Right ventricle myocardium inferior (tissue), 1 donor: ENCODE measurements around the gene OR2A1. TPM values are rescaled to one million over a fixed set of nuclear protein-coding genes. Genes with fewer than 3 reads are reported as not detected.
"Not testable (repeated sequence)": the region's sequence is repeated elsewhere in the genome, so short reads cannot be mapped to it uniquely, and the experiment has no call there.

Experiments
- ATAC-seq: fragments of 200-7000 bp; cut with Tn5 transposase; one replicate; pipeline ENCODE4 v1.9.1; 2020; ENCODE audit warnings: mild to moderate bottlenecking, moderate library complexity
- DNase-seq: peaks from one replicate; pipeline ENCODE4 v3.0.0; 2021; ENCODE audit errors: missing footprints
- intact Hi-C: fragments of 100-400 bp; cut with DNase I; formaldehyde crosslinking; loops from one replicate; pipeline ENCODE4 v1.11.0; 2022
- long read RNA-seq: library from polyadenylated mRNA; unstranded; transcript quantifications from one replicate; pipeline ENCODE4 v2.0.0, GENCODE V29; 2021
- total RNA-seq: library from RNA; stranded (reverse); fragmentation: NEBNext Ultra II Directional; extraction: Animal tissue kit (Norgen Biotek cat#: 25700); gene quantifications from one replicate; pipeline ENCODE4 v1.2.1, GENCODE V29; 2021
- donor health status: DM: no; HTN: yes; CAD: no; lungs with severe emphysema.

The OR2A1 gene, protein sequence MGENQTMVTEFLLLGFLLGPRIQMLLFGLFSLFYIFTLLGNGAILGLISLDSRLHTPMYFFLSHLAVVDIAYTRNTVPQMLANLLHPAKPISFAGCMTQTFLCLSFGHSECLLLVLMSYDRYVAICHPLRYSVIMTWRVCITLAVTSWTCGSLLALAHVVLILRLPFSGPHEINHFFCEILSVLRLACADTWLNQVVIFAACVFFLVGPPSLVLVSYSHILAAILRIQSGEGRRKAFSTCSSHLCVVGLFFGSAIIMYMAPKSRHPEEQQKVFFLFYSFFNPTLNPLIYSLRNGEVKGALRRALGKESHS
- not detected for total RNA-seq
- long read RNA-seq = 0 reads

DNA sequence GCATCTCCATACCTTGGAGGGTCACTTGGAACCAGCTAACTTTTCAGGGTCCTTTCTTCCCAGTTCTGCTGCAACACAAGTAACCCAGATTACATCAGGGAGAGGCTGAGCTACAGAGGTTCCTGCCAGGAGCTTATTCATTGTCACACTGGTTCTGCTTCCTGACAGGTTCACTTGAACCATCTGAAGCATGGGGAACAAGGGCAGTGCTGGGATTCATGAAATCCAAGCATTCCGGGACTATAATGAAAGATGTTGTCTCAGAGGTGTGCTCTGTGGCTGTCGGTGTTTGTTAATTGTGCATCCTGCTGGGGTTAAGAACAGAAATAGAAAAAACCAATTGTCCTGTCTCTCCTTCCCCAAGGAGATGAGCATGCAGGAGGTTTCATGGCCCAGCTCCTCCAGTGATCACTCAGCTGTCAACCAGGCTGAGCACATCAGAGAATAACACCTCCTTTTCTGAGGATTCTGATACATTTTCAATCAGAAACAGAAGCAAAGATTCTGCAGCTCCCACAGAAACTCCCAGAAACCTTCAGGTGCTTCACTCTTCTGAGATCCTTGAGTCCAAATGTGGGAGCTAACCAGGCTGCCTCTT, at the start of gene OR2A1:
Gene OR2A1, plus strand, starts transcription at position 548 of the 598 bp plus-strand sequence. CDS start 5,706 bp downstream, outside the sequence.
- ATAC-seq, intact Hi-C loops, DNase-seq: not testable (repeated sequence)

DNA sequence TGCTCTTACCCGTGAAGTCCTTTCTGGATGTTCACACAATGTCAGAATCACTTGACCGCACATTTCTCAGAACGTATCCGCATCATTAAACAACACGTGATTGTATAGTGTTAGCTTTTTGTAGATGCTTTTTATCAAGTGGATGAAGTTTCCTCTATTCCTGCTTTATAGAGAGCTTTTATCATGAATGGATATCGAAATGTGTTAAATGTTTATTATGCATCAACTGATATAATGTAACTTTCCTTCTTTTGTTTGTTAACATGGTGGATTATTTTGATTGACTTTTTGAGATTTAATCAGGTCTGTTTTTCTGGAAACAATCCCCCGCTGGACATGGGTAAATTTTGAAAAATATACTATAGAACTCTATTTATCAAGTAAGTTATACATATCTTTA, 47.5 kb upstream of the OR2A1 start, which contains the start of gene OR2A7:
Gene OR2A7, minus strand, starts transcription at position 101 of the 400 bp plus-strand sequence. CDS start 5,164 bp downstream, outside the sequence.
- ATAC-seq, intact Hi-C loops, DNase-seq: not testable (repeated sequence)

DNA sequence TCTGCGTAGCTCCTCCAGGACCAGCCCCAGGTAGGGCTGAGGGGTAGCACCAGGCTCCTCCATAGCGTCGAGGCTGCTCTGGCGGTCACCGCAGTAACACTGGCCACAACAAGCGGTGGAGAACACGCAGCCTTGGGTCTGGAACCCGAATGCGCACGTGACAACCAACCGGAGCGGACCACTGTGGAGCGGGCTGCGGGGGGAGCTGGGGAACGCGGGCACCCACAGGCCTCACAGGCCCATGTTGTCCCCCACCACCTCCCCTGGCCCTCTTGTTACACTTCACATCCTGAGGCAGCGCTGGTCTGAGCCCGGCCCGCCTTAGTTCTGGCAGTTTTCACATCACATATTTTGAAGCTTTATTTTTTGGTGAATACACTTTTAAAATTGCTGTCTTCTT, 43.0 kb upstream of the OR2A1 start, which contains the start of gene CTAGE8:
Gene CTAGE8, minus strand, starts transcription at position 101 of the 400 bp plus-strand sequence. Its CDS starts 38 bp downstream, at position 63.
- DNase-seq, ATAC-seq, intact Hi-C loops: not testable (repeated sequence)

DNA sequence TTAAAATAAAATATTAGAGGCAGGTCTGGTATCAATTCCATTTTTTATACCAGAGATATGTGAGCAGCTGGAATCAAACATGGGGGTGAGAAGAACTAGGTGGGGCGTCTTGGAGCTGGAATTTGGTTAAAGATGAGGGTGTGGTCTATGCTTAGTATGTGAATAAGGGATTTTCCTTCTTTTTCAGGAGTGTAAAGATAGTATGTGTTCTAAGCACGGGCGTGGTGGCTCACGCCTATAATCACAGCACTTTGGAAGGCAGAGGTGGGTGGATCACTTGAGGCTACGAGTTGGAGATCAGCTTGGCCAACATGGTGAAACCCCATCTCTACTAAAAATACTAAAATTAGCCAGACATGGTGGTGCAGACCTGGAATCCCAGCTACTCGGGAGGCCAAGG, 36.9 kb upstream of the OR2A1 start:
- intact Hi-C loops, DNase-seq, ATAC-seq: not testable (repeated sequence)

DNA sequence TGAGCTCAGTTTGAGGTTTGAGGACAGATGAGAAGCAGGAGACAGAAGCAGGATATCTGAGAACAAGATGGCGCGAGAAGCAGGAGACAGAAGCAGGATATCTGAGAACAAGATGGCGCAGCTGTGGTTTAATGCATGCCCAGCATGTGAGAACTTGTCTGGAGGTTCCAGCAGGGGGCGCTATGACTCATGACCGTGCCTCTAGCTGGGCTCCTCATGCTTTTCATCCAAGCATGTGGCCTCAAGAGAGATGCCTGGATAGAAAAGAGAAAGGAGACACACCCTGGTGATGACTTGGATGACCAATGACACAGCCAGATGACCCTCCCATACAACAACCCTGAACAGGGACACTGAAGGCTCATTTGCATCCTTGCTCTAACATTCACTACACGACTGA, 32.2 kb upstream of the OR2A1 start:
- ATAC-seq, intact Hi-C loops, DNase-seq: not testable (repeated sequence)

DNA sequence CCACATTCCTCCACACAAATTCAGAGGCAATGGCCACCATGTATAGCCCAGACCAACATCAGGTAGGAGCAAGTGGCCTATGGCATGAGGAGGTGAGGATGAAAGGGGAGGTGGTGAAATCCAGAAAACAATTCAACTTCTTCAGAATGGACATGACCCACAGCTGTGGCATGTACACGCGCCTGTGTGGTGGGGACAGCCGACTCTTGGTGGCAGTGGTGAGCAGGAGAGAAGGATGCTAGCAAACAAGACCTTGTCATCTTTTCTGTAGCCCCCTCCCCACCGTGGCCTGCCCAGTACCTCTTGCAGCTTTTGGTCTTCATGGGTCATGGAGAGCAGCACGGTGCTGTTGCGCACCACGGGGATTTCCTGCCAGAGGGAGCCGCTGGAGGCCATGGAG, 30.2 kb upstream of the OR2A1 start:
- ATAC-seq, DNase-seq, intact Hi-C loops: not testable (repeated sequence)

DNA sequence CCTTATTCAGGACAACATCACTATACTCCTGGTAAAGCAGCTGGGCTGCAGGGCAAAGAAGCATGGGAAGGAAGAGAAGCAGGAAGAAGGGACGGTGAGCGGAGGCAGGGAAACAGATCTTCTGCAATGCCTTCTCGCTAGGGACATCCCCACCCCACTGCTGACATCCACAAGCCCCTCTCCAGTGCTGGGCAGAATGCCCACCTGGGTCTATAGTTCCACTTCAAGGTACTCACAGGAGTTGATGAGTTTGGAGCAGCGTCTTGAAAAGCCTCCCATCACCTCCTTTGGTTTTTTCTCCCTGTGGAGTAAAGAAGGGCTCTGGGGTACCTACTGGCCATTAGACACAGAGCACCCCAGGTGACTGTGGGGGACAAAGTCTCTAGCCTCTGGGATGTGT, 29.7 kb upstream of the OR2A1 start:
- DNase-seq, intact Hi-C loops, ATAC-seq: not testable (repeated sequence)

DNA sequence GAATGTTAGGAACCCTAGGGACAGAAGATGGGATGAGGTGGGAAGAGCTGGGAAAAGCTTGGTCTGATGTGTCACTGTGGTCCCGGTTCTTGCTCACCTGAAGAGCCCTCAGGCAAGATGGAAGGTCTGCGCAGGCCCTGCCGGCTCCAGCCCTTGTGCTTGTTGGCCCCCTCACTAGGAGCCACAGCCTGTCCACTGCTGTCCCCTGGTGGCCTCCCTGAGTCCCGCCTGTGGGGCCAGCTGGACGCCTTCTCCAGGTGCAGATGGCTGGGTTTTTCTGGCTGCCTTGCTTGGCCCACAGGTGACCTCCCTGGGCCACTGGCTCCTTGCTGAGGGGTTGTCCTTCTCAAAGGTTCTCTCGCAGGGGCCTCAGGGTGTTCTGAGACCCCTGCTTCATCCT, 28.5 kb upstream of the OR2A1 start:
- ATAC-seq, DNase-seq, intact Hi-C loops: not testable (repeated sequence)

DNA sequence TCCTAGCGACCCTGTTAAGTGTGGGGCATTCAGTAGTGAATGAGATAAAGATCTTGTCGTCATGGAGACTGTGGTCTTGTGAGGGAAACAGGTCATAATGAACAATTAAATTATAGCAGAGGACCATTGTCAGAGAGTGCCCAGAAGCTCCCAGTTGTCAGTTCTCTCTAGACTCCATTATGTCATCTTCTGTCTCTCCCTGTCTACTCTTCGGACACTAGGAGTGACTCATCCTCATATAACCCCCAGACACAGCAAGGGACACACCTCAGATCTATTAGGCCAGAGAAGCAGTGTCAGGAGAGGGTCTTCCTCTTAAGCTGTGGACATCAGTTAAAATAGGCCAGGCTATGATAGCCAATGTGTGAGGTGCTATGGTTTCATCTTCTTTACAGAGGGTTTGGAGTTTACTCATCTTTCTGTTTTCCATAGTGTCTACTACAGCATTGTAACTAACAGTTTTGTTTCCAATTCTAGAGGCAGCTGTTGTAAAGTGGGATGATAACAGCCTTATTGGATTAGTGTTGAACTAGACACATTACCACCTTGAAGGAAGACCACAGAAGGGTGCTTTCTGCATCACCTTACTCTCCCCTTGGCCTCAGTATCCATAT, 24.9 kb upstream of the OR2A1 start:
- ATAC-seq, DNase-seq, intact Hi-C loops: not testable (repeated sequence)

DNA sequence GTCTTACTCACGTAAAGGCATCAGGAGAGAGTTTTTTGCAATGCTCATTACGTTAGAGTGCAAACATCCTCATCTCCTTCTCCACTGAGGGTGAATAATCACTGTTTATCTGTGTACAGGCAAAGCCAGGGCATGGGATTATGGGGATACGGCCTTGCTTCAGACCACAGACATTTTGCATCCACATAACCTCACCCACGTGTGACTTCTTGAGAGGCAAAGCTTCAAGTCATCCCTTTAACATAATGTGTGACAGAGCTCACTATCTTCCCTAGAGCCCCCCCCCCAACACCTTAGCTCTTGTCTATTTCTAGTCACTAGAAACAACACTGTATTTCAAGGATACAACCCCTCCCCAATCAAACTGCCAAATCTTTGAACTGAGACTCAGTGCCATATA, 20.6 kb upstream of the OR2A1 start:
- ATAC-seq, intact Hi-C loops, DNase-seq: not testable (repeated sequence)

DNA sequence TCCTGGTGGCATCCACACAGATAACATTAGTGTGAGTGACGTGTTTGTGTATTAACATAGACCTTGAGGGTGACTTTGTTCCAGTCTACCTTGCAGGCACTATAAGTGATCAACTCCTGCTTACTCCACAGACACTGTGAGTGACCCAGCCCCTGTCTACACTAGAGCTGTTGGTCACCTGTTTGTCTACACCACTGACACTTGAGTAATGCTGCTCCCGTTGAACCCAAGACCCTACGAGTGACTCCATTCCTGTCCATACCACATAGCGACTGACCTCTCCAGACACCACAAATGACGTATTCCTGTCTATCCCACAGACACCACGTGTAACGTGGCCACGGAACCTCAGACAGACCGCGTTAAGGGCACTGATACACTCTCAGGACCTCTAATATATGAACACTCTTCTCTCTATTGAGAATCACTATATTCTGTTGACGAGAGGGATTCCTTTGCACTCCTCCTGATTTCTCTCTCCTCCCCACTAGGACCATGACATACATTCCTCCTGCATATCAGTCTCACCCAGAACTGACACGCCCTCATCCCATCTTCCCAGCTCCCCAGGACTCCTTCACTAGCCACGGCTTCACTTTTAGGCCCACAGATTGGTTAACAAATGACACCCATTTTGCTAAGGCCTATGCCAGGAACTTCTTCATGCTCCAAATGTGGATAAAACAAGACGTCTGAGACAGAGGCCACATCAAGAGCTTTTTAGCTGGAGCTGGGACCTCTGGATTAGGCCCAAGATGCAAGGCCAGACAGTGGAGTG, 19.6 kb upstream of the OR2A1 start:
- intact Hi-C loops, DNase-seq, ATAC-seq: not testable (repeated sequence)

DNA sequence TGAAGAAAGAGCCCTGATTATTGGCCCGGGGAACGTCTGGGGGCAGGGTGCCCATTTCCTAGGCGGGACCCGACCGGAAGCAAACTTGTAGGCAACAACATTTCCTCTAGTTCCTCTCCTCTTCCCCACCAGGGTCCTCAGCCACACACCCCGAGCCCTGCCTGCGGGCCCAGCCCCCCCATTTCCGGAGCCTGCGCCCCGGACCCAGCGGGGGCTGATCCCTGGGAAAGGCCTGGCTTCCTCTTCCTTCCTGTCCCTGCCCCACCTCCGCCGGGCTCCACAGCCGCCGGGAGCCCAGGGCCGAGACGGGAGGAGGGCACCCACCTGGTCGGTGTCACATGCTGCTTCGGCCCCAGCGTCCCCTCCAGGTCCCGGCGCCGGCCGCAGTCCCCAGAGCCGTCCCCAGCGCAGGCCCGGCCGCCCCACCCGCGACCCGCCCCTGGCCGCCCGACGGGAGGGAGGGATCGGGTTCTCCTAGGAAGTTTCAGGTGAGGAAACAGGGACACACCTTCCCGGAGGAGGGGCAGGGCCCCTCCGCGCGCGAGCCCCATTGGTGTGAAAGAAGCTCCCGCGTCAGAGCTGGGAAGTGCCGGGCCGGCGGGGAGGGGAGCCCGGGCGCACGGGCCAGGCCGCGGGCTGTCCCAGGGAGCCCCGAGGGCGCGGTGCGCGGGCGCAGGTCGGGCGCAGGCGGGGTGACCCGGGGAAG, 18.3 kb upstream of the OR2A1 start:
- intact Hi-C loops, DNase-seq: not testable (repeated sequence)
- peak; percentile 92 for ATAC-seq

DNA sequence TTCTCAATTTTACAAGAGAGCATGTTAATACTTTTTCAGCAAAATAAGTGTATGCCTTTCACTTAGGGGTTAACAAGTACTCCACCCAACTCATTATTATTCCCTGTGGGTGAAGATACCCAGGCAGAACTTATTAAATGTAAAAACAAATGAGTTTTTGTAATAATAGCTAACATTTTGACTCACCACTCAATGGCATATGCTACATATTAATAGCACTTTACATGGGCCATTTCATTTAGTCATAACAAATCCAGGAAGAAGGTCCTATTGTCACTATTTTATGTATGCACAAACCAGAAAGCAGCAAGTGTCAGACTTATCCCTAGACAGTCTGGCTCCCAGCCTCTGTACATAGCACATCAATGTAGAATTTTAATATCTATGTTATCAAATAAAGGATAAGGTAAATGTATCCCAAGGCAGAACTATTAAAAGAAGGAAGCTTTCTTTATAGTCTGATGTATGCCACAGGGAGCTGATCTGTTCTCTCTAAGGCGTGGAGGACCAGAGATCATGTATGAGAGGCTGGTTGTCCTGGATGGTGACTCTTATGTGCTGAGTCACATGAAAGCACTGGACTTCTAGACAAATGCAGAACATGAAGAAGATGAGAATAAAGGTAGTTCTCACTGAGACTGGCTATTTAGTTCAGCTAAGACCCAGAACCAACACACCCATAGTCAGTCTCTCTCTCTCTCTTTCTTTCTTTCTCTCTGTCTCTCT, 9.5 kb upstream of the OR2A1 start:
- ATAC-seq, intact Hi-C loops, DNase-seq: not testable (repeated sequence)

DNA sequence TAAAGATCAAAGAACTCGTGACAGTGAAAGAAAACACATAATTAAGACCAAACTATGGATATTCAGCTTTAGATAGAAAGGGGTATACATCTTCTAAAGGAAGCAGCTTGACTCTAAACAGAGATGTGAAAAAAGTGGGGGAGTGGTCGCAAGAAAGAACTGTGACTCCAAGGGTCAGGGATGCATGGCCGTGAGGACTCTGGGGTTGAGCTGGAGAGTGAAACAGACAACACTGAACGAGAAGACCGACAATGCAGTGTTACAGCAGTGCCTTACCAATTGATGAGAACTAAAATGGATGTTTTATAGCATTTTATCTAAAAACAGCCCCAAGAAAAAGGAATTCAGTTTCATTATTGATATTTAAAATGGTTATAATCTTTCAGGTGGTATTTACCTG, 8.6 kb upstream of the OR2A1 start:
- intact Hi-C loops, DNase-seq: not testable (repeated sequence)

DNA sequence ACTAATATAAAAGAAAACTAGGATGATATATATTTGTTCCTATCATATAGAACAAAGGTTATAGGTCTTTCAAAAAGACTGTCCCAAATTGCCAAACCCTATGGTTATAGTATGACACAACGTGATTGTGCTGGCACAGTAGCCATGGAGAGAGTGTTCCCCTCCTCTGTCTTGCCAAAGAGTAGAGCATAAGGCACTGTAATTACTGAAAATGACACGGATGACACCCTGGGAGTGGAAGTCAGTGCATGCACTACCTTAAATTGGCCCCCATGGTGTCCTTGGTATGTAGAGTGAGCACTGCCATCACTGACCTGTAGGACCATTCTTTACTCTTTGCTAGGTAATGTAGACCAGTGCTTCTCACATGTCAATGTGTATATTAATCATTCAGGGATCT, 7.1 kb upstream of the OR2A1 start:
- ATAC-seq, DNase-seq: not testable (repeated sequence)

More for the DNA sequence above, 8.6 kb upstream of the OR2A1 start:
- ATAC-seq = not testable (repeated sequence)

DNA sequence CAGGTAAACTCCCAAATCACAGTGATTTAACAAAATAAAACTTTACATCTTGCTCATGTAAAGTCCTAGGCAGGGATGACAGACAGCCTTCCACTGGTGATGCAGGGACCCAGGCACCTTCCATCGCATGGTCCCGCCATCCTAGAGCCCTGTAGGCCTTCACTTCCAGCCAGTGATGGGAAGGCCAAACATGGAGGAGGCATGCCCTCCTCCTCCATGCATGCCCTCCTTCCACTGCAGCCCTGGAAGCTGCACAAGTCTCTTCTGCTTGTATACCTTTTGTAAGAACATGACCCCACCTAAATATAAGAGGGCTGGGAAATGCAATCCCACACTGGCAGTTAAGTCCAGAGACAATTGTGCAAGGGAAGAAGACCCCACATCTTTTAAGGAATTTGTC, 2.5 kb upstream of the OR2A1 start:
- intact Hi-C loops, DNase-seq, ATAC-seq: not testable (repeated sequence)

More for the DNA sequence above, 7.1 kb upstream of the OR2A1 start:
- intact Hi-C loops = not testable (repeated sequence)

DNA sequence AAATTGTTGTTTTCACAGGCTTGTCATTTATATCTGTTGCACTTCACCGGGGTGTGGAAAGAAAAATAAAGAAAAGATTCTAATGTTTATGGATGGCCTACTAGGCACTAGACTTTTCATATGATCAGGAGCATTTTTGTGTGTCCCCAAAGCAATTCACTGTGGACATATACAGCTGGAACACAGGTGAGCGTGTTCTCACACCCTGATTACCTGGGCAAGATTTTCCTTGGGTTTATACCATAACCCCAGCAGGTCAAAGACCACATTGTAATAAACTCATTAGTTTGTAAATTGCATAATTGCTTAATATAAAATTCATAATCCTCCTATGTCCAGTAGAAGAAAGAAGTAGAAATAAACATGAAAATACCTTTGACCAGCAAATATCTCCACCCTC, 1.0 kb upstream of the OR2A1 start:
- DNase-seq, ATAC-seq, intact Hi-C loops: not testable (repeated sequence)
